SK-N-SH treated with all-trans-retinoic acid at 6 μM for 48 hours (cell line): ENCODE measurements around the gene PRR30.

Experiments used
- ATAC-seq: fragments of 200-7000 bp; cut with Tn5 transposase; 3 replicates; pipeline ENCODE4 v1.9.1; 2020; ENCODE audit warnings: mild to moderate bottlenecking, moderate library complexity
- ARNTL ChIP-seq: fragments of 450-650 bp; formaldehyde crosslinking; IDR thresholded peaks from 2 replicates; pipeline ENCODE4 v1.5.0; 2020; ENCODE audit warnings: low read depth, mild to moderate bottlenecking, moderate library complexity, borderline replicate concordance
- BACH2 ChIP-seq: fragments of 250-450 bp; sonication (Bioruptor Pico); IDR thresholded peaks from 2 replicates; pipeline ENCODE4 v1.9.0; 2021; ENCODE audit warnings: mild to moderate bottlenecking, borderline replicate concordance
- ESRRG ChIP-seq: fragments of 250-450 bp; sonication (Bioruptor Pico); IDR thresholded peaks from 2 replicates; pipeline ENCODE4 v1.6.1; 2021; ENCODE audit warnings: mild to moderate bottlenecking
- GLIS3 ChIP-seq: fragments of 250-450 bp; sonication (Bioruptor Pico); IDR thresholded peaks from 2 replicates; pipeline ENCODE4 v1.5.0; 2020; ENCODE audit warnings: mild to moderate bottlenecking, moderate library complexity
- ISL1 ChIP-seq: fragments of 250-450 bp; sonication (Bioruptor Pico); IDR thresholded peaks from 2 replicates; pipeline ENCODE4 v2.1.2; 2022; ENCODE audit warnings: mild to moderate bottlenecking, moderate library complexity
- OSR1 ChIP-seq: fragments of 250-450 bp; sonication (Bioruptor Pico); IDR thresholded peaks from 2 replicates; pipeline ENCODE4 v1.8.0; 2022; ENCODE audit warnings: moderate library complexity, mild to moderate bottlenecking, inconsistent platforms
- PPARA ChIP-seq: fragments of 250-450 bp; sonication (Bioruptor Pico); IDR thresholded peaks from 2 replicates; pipeline ENCODE4 v1.5.0; 2020; ENCODE audit warnings: mild to moderate bottlenecking, borderline replicate concordance
- SNAI2 ChIP-seq: fragments of 250-450 bp; sonication (Bioruptor Pico); IDR thresholded peaks from 2 replicates; pipeline ENCODE4 v1.5.0; 2020; ENCODE audit warnings: mild to moderate bottlenecking, moderate library complexity
- TCF4 ChIP-seq: fragments of 250-450 bp; sonication (Bioruptor Pico); IDR thresholded peaks from 2 replicates; pipeline ENCODE4 v1.8.0; 2021; ENCODE audit warnings: mild to moderate bottlenecking, moderate library complexity, borderline replicate concordance
- TOX ChIP-seq: fragments of 250-450 bp; sonication (Bioruptor Pico); IDR thresholded peaks from 2 replicates; pipeline ENCODE4 v1.8.0; 2021; ENCODE audit warnings: mild to moderate bottlenecking, moderate library complexity, borderline replicate concordance
- ZC3H10 ChIP-seq: fragments of 250-450 bp; sonication (Bioruptor Pico); IDR thresholded peaks from 2 replicates; pipeline ENCODE4 v1.5.1; 2021; ENCODE audit warnings: mild to moderate bottlenecking, moderate library complexity
- ZFP3 ChIP-seq: fragments of 250-450 bp; sonication (Bioruptor Pico); IDR thresholded peaks from 2 replicates; pipeline ENCODE4 v1.5.0; 2020; ENCODE audit warnings: mild to moderate bottlenecking, moderate library complexity
- ZNF565 ChIP-seq: fragments of 450-650 bp; formaldehyde crosslinking; conservative IDR thresholded peaks from 2 replicates; pipeline ENCODE4 v1.5.0; 2020; ENCODE audit warnings: low read depth, mild to moderate bottlenecking, moderate library complexity
- ZNF70 ChIP-seq: fragments of 450-650 bp; formaldehyde crosslinking; IDR thresholded peaks from 2 replicates; pipeline ENCODE4 v1.5.0; 2020; ENCODE audit warnings: mild to moderate bottlenecking, moderate library complexity
- ZNF8 ChIP-seq: fragments of 450-650 bp; formaldehyde crosslinking; IDR thresholded peaks from 2 replicates; pipeline ENCODE4 v1.5.0; 2020; ENCODE audit warnings: mild to moderate bottlenecking, moderate library complexity
- TF ChIP-seq, protein P1 (sequence below): fragments of 250-450 bp; sonication (Bioruptor Pico); IDR thresholded peaks from 2 replicates; pipeline ENCODE4 v1.5.1; 2021; ENCODE audit warnings: mild to moderate bottlenecking, moderate library complexity
- TF ChIP-seq, protein P2 (sequence below): fragments of 250-450 bp; sonication (Bioruptor Pico); IDR thresholded peaks from 2 replicates; pipeline ENCODE4 v1.8.0; 2020; ENCODE audit warnings: mild to moderate bottlenecking, moderate library complexity, borderline replicate concordance
- TF ChIP-seq, protein P3 (sequence below): fragments of 250-450 bp; sonication (Bioruptor Pico); IDR thresholded peaks from 2 replicates; pipeline ENCODE4 v1.8.0; 2021; ENCODE audit warnings: low read depth, mild to moderate bottlenecking, moderate library complexity, borderline replicate concordance
- TF ChIP-seq, protein P4 (sequence below): fragments of 250-450 bp; sonication (Bioruptor Pico); IDR thresholded peaks from 2 replicates; pipeline ENCODE4 v1.5.0; 2020; ENCODE audit warnings: mild to moderate bottlenecking, moderate library complexity

The PRR30 gene

DNA sequence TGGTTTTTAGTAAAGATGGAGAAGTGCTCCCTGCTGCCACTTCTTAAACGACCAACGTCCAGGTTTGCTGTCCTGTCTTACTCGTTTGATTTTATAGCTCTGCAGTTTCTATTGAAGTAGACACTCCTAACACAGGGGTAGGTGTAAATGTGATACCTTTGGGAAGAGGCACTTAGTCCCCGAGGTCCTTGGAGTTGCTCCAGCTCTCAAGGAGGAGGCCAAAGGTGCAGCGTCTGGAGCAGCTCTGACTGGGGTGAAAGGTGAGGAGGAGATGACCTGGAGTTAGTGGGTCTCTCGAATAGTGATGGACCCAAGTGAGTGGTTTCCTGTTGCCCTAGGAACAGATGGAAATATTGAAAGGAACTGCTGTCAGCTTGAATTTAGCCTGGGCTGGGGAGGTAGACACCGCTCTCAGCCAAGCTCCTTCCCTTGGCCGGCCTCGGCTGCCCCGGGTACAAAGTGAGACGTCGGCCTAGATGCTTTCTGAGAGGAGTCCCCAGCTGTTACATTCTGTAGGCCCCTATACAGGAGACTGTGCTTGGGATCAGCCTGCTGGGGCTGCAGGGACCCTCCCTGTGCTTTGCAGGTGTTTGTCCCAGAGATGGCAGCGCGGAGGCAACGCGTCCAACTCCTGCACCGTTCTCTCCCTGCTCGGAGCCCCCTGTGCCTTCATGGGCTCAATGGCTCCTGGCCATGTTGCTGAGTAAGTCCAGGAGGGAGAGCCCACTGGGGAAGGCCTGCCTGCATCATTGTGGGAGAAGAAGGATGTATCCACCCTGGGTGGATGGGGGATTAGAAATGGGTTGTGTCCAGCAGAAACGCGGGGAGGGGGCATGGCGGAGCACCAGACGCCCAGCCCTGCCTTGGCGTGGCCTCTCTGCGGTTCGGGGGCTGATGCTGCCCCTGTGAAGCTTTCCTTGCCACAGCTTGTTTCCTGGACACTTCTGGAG is 47.2 kb downstream of the PRR30 start:
- ATAC-seq = no peak
- TF ChIP-seq ISL1 (CRISPR knock-in tag) (no peak), OSR1 (CRISPR knock-in tag) (no peak), ZFP3 (no peak), BACH2 (no peak), ZC3H10 (CRISPR knock-in tag) (no peak), ZNF8 (CRISPR knock-in tag) (no peak), ESRRG (CRISPR knock-in tag) (no peak), TCF4 (CRISPR knock-in tag) (no peak), TOX (CRISPR knock-in tag) (no peak), SNAI2 (CRISPR knock-in tag) (no peak)
- TF ChIP-seq, protein P1, sequence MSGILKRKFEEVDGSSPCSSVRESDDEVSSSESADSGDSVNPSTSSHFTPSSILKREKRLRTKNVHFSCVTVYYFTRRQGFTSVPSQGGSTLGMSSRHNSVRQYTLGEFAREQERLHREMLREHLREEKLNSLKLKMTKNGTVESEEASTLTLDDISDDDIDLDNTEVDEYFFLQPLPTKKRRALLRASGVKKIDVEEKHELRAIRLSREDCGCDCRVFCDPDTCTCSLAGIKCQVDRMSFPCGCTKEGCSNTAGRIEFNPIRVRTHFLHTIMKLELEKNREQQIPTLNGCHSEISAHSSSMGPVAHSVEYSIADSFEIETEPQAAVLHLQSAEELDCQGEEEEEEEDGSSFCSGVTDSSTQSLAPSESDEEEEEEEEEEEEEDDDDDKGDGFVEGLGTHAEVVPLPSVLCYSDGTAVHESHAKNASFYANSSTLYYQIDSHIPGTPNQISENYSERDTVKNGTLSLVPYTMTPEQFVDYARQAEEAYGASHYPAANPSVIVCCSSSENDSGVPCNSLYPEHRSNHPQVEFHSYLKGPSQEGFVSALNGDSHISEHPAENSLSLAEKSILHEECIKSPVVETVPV (CRISPR knock-in tag) = no peak
- TF ChIP-seq, protein P2, sequence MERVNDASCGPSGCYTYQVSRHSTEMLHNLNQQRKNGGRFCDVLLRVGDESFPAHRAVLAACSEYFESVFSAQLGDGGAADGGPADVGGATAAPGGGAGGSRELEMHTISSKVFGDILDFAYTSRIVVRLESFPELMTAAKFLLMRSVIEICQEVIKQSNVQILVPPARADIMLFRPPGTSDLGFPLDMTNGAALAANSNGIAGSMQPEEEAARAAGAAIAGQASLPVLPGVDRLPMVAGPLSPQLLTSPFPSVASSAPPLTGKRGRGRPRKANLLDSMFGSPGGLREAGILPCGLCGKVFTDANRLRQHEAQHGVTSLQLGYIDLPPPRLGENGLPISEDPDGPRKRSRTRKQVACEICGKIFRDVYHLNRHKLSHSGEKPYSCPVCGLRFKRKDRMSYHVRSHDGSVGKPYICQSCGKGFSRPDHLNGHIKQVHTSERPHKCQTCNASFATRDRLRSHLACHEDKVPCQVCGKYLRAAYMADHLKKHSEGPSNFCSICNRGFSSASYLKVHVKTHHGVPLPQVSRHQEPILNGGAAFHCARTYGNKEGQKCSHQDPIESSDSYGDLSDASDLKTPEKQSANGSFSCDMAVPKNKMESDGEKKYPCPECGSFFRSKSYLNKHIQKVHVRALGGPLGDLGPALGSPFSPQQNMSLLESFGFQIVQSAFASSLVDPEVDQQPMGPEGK (CRISPR knock-in tag) = no peak

DNA sequence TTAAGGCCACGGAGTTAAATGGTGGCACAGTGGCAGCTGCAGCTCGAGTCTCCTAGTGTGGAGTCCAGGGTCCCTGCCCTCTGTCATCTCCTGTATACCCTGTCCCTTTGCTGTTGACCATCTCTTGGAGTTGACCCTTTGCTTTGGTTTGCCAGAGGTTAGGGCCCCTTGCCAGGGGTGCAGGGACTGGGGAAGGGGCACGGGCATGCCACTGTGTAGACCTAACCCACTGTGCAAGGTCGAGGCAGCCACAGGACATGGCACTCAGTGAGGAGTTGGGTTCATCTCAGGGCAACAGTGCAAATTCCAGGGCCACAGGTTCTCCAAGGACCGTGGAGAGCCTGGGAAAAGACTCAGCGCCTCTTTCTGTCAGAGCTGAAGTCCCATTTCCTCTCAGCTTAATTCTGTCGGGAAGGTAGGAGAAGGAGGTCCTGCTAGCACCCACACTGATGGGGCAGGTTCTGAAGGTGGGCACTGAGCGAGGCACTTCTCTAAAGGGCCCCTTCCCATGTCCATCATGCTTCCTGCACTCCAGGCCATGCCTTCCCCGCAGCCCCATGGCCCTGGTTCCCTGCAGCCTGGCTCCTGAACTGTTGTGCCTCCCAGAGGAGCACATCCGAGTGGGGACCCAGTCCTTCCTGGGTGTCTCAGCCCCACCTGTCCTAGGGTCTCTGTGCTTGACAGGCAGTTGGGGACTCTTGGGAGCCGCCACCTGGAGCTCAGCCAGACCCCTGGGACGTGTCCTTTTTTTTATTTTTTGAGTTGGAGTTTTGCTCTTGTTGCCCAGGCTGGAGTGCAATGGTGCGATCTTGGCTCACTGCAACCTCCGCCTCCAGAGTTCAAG is 49.9 kb downstream of the PRR30 start:
- ATAC-seq = no peak

DNA sequence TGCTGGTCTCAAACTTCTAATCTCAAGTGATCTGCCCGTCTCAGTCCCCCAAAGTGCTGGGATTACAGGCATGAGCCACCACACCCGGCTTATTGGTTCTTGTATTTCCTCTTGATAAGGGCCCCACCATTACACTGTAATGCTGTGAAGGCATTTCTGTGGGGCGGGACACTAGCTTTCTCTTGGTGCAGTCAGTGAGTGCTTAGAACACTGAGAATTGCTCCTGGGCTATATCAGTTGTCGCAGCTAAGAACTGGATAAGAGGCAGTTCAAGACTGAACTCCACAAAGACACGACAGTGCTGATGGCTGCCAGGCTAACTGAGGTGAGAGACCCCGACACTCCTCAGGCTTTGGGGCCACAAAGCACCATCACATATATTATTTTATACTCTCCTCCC is 50.6 kb downstream of the PRR30 start:
- ATAC-seq = no peak
- TF ChIP-seq, protein P3, sequence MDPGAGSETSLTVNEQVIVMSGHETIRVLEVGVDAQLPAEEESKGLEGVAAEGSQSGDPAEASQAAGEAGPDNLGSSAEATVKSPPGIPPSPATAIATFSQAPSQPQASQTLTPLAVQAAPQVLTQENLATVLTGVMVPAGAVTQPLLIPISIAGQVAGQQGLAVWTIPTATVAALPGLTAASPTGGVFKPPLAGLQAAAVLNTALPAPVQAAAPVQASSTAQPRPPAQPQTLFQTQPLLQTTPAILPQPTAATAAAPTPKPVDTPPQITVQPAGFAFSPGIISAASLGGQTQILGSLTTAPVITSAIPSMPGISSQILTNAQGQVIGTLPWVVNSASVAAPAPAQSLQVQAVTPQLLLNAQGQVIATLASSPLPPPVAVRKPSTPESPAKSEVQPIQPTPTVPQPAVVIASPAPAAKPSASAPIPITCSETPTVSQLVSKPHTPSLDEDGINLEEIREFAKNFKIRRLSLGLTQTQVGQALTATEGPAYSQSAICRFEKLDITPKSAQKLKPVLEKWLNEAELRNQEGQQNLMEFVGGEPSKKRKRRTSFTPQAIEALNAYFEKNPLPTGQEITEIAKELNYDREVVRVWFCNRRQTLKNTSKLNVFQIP (CRISPR knock-in tag) = no peak
- TF ChIP-seq ZNF565 (CRISPR knock-in tag) (no peak), ZFP3 (no peak), OSR1 (CRISPR knock-in tag) (no peak), ESRRG (CRISPR knock-in tag) (no peak)
- TF ChIP-seq, protein P4, sequence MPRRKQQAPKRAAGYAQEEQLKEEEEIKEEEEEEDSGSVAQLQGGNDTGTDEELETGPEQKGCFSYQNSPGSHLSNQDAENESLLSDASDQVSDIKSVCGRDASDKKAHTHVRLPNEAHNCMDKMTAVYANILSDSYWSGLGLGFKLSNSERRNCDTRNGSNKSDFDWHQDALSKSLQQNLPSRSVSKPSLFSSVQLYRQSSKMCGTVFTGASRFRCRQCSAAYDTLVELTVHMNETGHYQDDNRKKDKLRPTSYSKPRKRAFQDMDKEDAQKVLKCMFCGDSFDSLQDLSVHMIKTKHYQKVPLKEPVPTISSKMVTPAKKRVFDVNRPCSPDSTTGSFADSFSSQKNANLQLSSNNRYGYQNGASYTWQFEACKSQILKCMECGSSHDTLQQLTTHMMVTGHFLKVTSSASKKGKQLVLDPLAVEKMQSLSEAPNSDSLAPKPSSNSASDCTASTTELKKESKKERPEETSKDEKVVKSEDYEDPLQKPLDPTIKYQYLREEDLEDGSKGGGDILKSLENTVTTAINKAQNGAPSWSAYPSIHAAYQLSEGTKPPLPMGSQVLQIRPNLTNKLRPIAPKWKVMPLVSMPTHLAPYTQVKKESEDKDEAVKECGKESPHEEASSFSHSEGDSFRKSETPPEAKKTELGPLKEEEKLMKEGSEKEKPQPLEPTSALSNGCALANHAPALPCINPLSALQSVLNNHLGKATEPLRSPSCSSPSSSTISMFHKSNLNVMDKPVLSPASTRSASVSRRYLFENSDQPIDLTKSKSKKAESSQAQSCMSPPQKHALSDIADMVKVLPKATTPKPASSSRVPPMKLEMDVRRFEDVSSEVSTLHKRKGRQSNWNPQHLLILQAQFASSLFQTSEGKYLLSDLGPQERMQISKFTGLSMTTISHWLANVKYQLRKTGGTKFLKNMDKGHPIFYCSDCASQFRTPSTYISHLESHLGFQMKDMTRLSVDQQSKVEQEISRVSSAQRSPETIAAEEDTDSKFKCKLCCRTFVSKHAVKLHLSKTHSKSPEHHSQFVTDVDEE (CRISPR knock-in tag) = no peak

More for the DNA sequence above, 49.9 kb downstream of the PRR30 start:
- no peak for TF ChIP-seq ARNTL
- no peak for TF ChIP-seq ZNF70 (CRISPR knock-in tag)

DNA sequence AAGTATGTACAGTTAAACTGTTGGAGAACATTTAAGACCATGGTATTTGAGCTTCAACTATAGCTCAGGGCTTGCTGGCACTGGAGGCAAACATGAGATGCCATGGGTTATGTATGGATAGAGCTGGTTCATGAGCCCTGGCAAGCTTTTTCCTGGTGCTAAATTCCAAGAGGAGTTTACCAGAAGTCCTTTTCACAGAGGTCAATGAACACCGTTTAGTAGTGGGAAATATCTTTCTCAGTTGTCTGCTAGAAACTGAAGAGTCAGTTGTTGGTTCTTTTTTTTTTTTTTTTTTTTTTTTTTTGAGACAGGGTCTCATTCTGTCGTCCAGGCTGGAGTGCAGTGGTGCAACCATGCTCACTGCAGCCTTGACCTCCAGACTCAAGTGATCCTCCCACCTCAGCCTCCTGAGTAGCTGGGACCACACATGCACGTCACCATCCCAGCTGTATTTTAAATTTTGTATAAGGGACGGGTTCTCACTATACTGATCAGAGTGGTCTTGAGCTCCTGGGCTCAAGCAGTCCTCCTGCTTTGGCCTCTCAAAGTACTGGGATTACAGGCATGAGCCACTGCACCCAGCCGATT is 51.3 kb downstream of the PRR30 start:
- TF ChIP-seq ZNF8 (CRISPR knock-in tag) (no peak), BACH2 (no peak), ISL1 (CRISPR knock-in tag) (no peak), PPARA (CRISPR knock-in tag) (no peak), ZNF70 (CRISPR knock-in tag) (no peak), TCF4 (CRISPR knock-in tag) (no peak), ESRRG (CRISPR knock-in tag) (no peak), SNAI2 (CRISPR knock-in tag) (no peak), TOX (CRISPR knock-in tag) (no peak), GLIS3 (no peak)
- TF ChIP-seq, protein P2 (CRISPR knock-in tag) = no peak
- TF ChIP-seq, protein P1 (CRISPR knock-in tag) = no peak
- TF ChIP-seq, all 23 proteins: peak for 0
- no peak for ATAC-seq
